Small intestine (tissue), 7 donors: ENCODE measurements around the gene GBX1. TPM values are rescaled to one million over a fixed set of nuclear protein-coding genes. Genes with fewer than 3 reads are reported as not detected.
A peak's percentile ranks its signal among the peaks of the same experiment; 100 is the strongest.

Source experiments
- DNase-seq, 2 donors: peaks; one replicate each; pipeline versions ENCODE4 v3.0.0 to v3.0.0-alpha.2; 2013
- FAIRE-seq: peaks from 2 replicates; lab custom pipeline; 2012; peaks lifted over from hg19 to GRCh38; lab: Jason Lieb, UNC
- H3K27ac ChIP-seq, 3 donors: one replicate each; pipeline ENCODE4 v1.5.1; 2013; ENCODE audit warnings: low read length in 2 of 3, mild to moderate bottlenecking in 2 of 3, control low read depth in 1 of 3, inconsistent platforms in 1 of 3, low read depth in 1 of 3, moderate library complexity in 1 of 3
- H3K27me3 ChIP-seq, 3 donors: one replicate each; pipeline ENCODE4 v1.6.1; 2013; ENCODE audit warnings: low read length in 3 of 3, inconsistent platforms in 1 of 3; ENCODE audit not compliant: control insufficient read depth in 3 of 3, insufficient read depth in 3 of 3
- H3K36me3 ChIP-seq, 3 donors: one replicate each; pipeline ENCODE4 v1.6.1; 2013; ENCODE audit warnings: low read length in 3 of 3, inconsistent platforms in 1 of 3, low read depth in 1 of 3, mild to moderate bottlenecking in 1 of 3, moderate library complexity in 1 of 3; ENCODE audit not compliant: control insufficient read depth in 3 of 3, insufficient read depth in 2 of 3
- H3K4me1 ChIP-seq, 3 donors: one replicate each; pipeline ENCODE4 v1.6.1; 2013; ENCODE audit warnings: low read length in 2 of 3, inconsistent platforms in 1 of 3, low read depth in 1 of 3, mild to moderate bottlenecking in 1 of 3, moderate library complexity in 1 of 3; ENCODE audit not compliant: control insufficient read depth in 3 of 3, insufficient read depth in 2 of 3
- H3K4me3 ChIP-seq, 3 donors: one replicate each; pipeline ENCODE4 v1.5.1; 2013; ENCODE audit warnings: low read length in 3 of 3, control low read depth in 1 of 3, inconsistent platforms in 1 of 3, low read depth in 1 of 3, mild to moderate bottlenecking in 1 of 3, moderate library complexity in 1 of 3
- H3K9me3 ChIP-seq, 2 donors: one replicate each; pipeline ENCODE4 v1.6.1; 2013; ENCODE audit warnings: low read depth in 1 of 2, low read length in 1 of 2; ENCODE audit not compliant: control insufficient read depth in 2 of 2, insufficient read depth in 1 of 2
- WGBS, 3 donors: extraction: QIAGEN DNeasy Blood & Tissue Kit; methylation state at CpG; one replicate each; pipeline ENCODE4 v1.1.7; 2013; 5-methylcytosine and 5-hydroxymethylcytosine counted together
- polyA plus RNA-seq, 4 donors: library from polyadenylated mRNA; stranded (reverse) in 3 of 4; unstranded in 1 of 4; fragments of 200-250 nt in 3 of 4; fragments of 120-200 nt in 1 of 4; gene quantifications; one replicate each; pipeline versions ENCODE4 v1.2.1 to v1.2.3, GENCODE V29; 2013
- donor health status: healthy with polysubstance abuse.
- donor health status: control.
- donor health status: control.
- donor health status: Bipolar disorder and iron deficiency.
- donor health status: healthy.

The GBX1 gene
- polyA plus RNA-seq, 4 donors = 0.06 TPM; not detected in 3

DNA sequence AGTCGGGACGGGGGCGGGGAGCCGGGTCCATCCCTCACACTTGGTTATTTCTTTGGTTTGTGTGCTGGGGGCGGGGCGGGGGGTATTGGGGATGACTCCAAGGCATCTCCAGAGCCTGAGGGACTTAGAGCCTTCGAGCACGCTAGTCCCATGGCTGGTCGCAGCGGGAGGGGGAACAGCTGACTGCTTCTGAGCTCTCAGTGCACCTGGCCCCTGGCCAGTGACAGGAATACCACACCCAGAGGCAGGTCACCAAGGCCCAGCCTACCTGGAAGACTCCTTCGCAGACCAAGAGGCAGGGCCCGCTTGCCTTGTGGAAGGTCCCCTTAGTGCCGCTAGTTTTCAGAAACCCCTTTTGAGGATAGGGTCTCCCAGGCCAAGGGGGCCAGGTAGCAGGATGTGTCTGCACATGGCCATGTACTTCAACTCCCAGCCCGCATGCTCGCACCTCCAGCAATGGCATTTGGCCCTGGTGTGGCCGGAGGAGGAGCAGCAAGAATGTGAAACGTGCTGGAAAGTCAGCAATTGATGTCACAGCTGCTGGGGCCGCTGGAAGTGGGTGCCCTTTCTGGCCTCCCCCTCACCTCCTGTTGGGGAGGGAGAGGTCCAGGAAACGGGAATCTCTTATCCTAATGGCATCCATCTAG lies 40.9 kb downstream of the GBX1 start:
- Histone ChIP-seq H3K4me3 (no peak overlapping the region), H3K27me3 (no peaks in the 10 kb centered on the region), H3K36me3 (peaks cover 0 to 86% (median 5%) of the 10 kb centered on the region in 3 donors), H3K9me3 (no peaks in the 10 kb centered on the region), H3K4me1 (peaks cover 0 to 29% (median 0%) of the 10 kb centered on the region in 3 donors), H3K27ac (no peak overlapping the region)
- 40 to 68% (median 48%) methylated on average over 15 to 19 of the region's 19 CpGs for WGBS, 3 donors
- DNase-seq = peak in 1 of 2 donors; percentile 73
- FAIRE-seq = no peak

- no peaks in the 10 kb centered on the region for H3K9me3 ChIP-seq
- FAIRE-seq (no peak), DNase-seq (peak in 1 of 2 donors; percentile 36)
- no peaks in the 10 kb centered on the region for H3K27me3 ChIP-seq
- WGBS, 3 donors = 10 to 32% (median 32%) methylated on average over 36 to 58 of the region's 58 CpGs
- H3K4me3 ChIP-seq = peak overlapping the region in 2 of 3 donors; percentile 28 to 44
- H3K36me3 ChIP-seq = peaks cover 0 to 86% (median 5%) of the 10 kb centered on the region in 3 donors
- H3K27ac ChIP-seq = no peak overlapping the region
- peaks cover 0 to 29% (median 0%) of the 10 kb centered on the region in 3 donors for H3K4me1 ChIP-seq
These were observed 41.5 kb downstream of the GBX1 start for GRCh38 chr7:151125846-151126481.

DNA sequence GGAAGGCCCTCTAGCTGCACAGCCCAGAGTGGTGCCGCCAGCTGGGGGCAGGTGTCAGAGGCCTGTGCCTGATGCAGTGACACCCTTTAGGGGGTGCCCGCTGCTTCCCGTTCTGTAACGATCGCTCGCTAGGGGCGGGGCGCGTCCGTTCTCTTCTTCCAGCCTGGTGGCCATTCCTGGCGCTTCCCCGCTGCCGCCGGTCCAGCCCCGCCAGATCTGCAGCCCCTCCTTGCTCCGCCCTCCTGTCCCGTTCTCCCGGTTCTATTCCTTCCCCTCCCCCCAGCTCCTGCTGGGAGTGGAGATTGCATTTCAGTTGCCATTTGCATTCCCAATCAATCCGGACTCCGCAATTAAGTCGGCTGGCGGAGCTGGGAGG lies 42.0 kb downstream of the GBX1 start:
- Histone ChIP-seq H3K36me3 (peaks cover 0 to 86% (median 5%) of the 10 kb centered on the region in 3 donors), H3K4me3 (peak overlapping the region in 2 of 3 donors; percentile 28 to 44), H3K27ac (no peak overlapping the region), H3K27me3 (no peaks in the 10 kb centered on the region), H3K4me1 (peaks cover 0 to 29% (median 0%) of the 10 kb centered on the region in 3 donors), H3K9me3 (no peaks in the 10 kb centered on the region)
- FAIRE-seq = no peak
- 16 to 31% (median 21%) methylated on average over 21 to 22 of the region's 22 CpGs for WGBS, 3 donors
- DNase-seq = peak; percentile 50 to 59

DNA sequence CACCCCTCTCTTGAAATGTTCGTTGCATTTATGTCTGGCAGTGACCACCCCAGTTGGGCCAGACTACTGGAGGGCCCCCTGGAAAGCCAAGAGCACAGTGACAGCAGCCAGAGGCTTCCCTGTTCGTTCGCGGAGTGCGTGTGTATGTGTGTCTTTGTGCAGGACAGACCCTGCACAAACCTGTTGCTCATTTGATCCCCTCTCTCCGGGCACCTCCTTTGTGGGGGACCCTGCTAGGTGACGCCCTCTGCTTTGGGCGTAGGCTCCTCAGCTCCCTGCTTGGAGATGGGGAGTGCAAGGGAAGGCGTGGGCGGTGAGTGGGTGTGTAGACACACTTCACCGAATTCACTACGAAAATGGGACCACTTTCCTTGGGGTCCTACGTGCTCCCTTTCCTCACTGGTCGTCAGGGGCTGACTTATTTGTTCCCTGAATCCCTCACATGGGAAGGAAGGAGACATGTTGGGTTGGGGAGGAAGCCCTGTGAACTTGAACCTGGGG lies 42.5 kb downstream of the GBX1 start:
- H3K27ac ChIP-seq = no peak overlapping the region
- peaks cover 0 to 25% (median 0%) of the 10 kb centered on the region in 3 donors for H3K4me1 ChIP-seq
- DNase-seq (no peak), FAIRE-seq (no peak)
- H3K9me3 ChIP-seq = no peaks in the 10 kb centered on the region
- no peaks in the 10 kb centered on the region for H3K27me3 ChIP-seq
- 84 to 89% (median 88%) methylated on average over 14 of the region's 14 CpGs for WGBS, 3 donors
- H3K4me3 ChIP-seq = no peak overlapping the region
- peaks cover 3 to 86% (median 5%) of the 10 kb centered on the region in 3 donors for H3K36me3 ChIP-seq

GRCh38 chr7:151124481-151124880 lies 43.0 kb downstream of the GBX1 start:
- no peaks in the 10 kb centered on the region for H3K9me3 ChIP-seq
- WGBS, 3 donors = 70 to 86% (median 83%) methylated on average over 7 of the region's 7 CpGs
- H3K27ac ChIP-seq = no peak overlapping the region
- DNase-seq (no peak), FAIRE-seq (no peak)
- H3K36me3 ChIP-seq = peaks cover 3 to 86% (median 5%) of the 10 kb centered on the region in 3 donors
- H3K4me3 ChIP-seq = no peak overlapping the region
- H3K27me3 ChIP-seq = no peaks in the 10 kb centered on the region
- peaks cover 0 to 20% (median 0%) of the 10 kb centered on the region in 3 donors for H3K4me1 ChIP-seq

DNA sequence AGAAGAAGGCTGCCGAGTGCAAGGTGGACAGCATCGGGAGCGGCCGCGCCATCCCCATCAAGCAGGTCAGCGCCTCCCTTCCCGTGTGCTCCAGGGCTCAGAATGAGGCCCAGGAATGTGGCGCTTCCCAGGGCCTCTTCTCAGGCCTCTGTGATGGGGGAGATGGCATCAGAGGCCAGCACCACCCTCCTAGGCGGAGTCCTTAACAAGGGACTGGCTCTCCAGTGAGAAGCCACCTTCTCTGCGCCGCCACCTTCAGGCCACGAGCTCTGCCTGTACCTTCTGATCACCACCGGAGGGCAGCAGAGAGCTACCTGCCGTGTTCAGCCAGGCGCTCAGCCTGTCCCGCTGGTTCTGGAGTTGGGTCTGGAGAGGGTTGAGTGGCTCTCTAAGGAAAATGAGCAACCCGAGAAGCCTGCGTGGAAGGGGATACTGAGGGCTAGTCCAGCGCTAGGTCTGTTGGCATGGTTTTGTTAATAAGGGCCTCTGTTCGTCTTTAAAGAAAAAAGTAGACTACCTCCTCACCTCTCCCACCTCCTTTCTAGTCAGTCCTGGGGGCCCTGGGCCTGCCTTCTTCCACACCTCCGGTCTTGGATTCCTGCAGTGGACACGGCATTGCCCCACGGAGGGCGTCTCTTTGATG lies 43.6 kb downstream of the GBX1 start:
- H3K27me3 ChIP-seq = no peaks in the 10 kb centered on the region
- H3K4me1 ChIP-seq = peaks cover 0 to 16% (median 0%) of the 10 kb centered on the region in 3 donors
- 40 to 47% (median 47%) methylated on average over 22 to 24 of the region's 24 CpGs for WGBS, 3 donors
- peaks cover 3 to 86% (median 5%) of the 10 kb centered on the region in 3 donors for H3K36me3 ChIP-seq
- H3K27ac ChIP-seq = no peak overlapping the region
- no peak overlapping the region for H3K4me3 ChIP-seq
- FAIRE-seq (no peak), DNase-seq (peak; percentile 82 to 90)
- no peaks in the 10 kb centered on the region for H3K9me3 ChIP-seq

DNA sequence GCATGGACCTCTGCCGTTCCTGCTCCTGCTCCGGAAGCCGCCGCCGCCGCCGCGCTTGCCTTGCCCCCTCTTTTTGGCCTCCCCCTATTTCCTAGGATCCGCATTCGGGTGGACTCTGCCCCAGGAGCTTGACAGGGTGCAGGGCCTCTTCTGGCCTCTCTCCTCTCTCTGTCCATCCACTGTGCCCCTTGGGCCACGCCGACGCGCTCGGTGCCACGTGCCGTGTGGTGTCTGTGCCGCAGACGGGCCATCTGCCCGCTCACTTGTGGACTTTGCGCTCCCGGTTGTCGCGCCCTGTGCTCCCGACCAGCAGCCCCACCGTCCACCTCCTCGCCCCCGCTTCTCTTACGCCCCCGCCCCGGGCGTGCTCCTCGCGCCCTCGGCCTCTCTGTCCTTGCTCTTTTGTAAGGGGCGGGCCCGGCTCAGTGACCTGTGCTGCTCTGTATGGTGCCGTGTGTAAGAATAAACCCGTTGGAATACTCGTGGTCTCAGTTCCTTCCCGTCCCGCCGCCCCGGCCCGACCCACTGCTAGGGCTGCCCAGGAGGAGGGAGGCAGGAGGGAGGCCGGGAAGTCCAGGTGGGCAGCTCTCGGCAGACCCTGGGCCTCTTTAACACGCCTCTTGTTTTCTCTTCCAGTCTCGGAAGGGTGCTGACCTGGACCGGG lies 44.2 kb downstream of the GBX1 start:
- Histone ChIP-seq H3K27me3 (no peaks in the 10 kb centered on the region), H3K27ac (no peak overlapping the region), H3K4me3 (no peak overlapping the region), H3K4me1 (peaks cover 0 to 16% (median 0%) of the 10 kb centered on the region in 3 donors), H3K36me3 (peaks cover 3 to 86% (median 5%) of the 10 kb centered on the region in 3 donors), H3K9me3 (no peaks in the 10 kb centered on the region)
- no peak for DNase-seq
- no peak for FAIRE-seq
- WGBS, 3 donors = 86 to 91% (median 89%) methylated on average over 46 to 50 of the region's 50 CpGs

DNA sequence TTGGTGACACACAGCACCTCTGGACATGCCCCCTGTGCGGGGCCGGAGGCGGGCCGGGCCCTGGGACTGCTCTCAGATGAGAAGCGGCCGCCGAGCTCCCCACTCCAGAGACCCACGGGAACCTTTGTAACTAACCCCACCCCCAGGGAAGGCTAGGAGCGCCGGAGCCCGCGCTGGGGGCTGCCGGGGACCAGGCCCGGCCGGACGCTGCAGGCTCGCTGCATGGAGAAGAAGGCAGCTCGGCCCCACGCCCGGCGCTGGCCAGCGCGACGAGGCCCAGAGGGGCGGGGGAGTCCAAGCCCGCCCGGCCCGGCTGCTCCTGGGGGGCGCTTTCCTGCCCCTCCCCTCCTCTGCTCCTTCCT lies 44.7 kb downstream of the GBX1 start:
- FAIRE-seq (no peak), DNase-seq (no peak)

More for the DNA sequence above, 44.7 kb downstream of the GBX1 start:
- H3K9me3 ChIP-seq = no peaks in the 10 kb centered on the region
- peaks cover 0 to 16% (median 0%) of the 10 kb centered on the region in 3 donors for H3K4me1 ChIP-seq
- H3K27ac ChIP-seq = no peak overlapping the region
- H3K4me3 ChIP-seq = no peak overlapping the region
- H3K36me3 ChIP-seq = peaks cover 3 to 86% (median 5%) of the 10 kb centered on the region in 3 donors
- no peaks in the 10 kb centered on the region for H3K27me3 ChIP-seq
- 89 to 94% (median 93%) methylated on average over 21 to 29 of the region's 29 CpGs for WGBS, 3 donors
